AG04449 (cell line): ENCODE results near the gene IL10.

Experiments used
- CTCF ChIA-PET: fragments of 350-600 bp; formaldehyde crosslinking; extraction: SDS; loops from one replicate; lab custom pipeline; 2021; ENCODE audit warnings: antibody characterized with exemption; lab: Yijun Ruan, JAX
- POLR2A ChIA-PET: fragments of 400-600, 350-600 bp; formaldehyde crosslinking; extraction: SDS; loops from one replicate; lab custom pipeline; 2020; ENCODE audit warnings: antibody characterized with exemption, inconsistent platforms; lab: Yijun Ruan, JAX
- DNase-seq: peaks from one replicate; pipeline ENCODE4 v3.0.0-alpha.2; 2010; ENCODE audit warnings: low read depth, low spot score
- H3K4me3 ChIP-seq: 2 replicates; pipeline ENCODE4 v1.5.1; 2011; ENCODE audit warnings: low read depth, mild to moderate bottlenecking, control low read depth, low read length
- TF ChIP-seq, protein P1 (sequence below): IDR thresholded peaks from one replicate; pipeline ENCODE4 v1.5.1; 2011; ENCODE audit warnings: mild to moderate bottlenecking, moderate library complexity, low read length, control low read depth, inconsistent platforms; ENCODE audit not compliant: insufficient read depth; ENCODE audit errors: missing control alignments

IL10 gene

DNA sequence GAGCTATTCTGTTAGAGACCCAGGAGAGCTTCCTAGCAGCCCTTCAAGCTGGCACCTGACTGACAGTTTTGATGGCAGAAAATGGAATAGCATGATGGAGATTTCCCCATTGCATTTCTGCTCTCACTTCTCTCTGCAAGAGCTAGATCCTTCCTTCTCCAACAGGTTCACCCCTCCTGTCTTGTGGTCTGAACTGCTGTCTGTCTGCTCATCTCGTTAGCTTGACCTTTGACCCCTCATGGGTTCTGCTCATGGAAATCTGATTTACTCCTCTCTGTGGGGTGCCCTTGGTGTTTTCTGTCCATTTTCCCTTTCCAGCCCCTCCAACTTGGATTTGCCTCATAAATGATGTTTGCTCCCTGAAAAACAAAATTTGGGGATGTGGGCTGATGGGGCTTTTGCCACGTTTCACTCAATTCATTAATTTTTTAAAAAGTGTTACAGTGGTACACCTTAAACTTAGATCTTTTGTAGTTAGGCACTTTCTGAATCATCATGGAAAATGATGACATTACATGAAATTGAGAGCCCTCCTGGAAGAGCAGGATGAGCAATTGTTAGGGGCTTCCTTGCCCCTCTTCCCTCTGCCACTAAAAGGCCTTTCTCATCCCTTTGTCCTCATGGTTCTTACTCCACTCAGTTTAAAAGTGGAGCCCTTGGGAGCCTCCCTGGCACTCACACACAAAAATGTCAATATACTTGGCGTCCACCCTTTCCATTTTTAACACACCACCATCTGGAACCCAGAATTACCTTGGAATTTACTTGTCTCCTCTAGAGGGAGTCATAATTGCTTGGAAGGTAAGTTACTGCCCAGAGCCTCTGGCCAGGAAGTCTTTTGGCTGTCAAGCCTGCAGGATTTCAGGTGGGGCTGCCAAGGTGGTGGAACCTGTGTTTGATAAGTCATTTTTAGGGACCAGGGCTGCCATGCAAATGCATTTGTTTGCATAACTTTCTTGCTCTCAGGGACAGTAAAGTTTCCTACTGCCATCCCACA, 33.6 kb downstream of the IL10 start:
- DNase-seq = no peak
- ChIA-PET POLR2A (no interaction called here), CTCF (interaction anchor here (0.8 to 21.1 kb wide), 18 partner anchors 6 to 179 kb away, joined by 3 to 490 read pairs (median 6); partner anchors contain the start of gene FCMR)
- no peak overlapping the region for H3K4me3 ChIP-seq
- TF ChIP-seq, protein P1, sequence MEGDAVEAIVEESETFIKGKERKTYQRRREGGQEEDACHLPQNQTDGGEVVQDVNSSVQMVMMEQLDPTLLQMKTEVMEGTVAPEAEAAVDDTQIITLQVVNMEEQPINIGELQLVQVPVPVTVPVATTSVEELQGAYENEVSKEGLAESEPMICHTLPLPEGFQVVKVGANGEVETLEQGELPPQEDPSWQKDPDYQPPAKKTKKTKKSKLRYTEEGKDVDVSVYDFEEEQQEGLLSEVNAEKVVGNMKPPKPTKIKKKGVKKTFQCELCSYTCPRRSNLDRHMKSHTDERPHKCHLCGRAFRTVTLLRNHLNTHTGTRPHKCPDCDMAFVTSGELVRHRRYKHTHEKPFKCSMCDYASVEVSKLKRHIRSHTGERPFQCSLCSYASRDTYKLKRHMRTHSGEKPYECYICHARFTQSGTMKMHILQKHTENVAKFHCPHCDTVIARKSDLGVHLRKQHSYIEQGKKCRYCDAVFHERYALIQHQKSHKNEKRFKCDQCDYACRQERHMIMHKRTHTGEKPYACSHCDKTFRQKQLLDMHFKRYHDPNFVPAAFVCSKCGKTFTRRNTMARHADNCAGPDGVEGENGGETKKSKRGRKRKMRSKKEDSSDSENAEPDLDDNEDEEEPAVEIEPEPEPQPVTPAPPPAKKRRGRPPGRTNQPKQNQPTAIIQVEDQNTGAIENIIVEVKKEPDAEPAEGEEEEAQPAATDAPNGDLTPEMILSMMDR = peak; percentile 20

DNA sequence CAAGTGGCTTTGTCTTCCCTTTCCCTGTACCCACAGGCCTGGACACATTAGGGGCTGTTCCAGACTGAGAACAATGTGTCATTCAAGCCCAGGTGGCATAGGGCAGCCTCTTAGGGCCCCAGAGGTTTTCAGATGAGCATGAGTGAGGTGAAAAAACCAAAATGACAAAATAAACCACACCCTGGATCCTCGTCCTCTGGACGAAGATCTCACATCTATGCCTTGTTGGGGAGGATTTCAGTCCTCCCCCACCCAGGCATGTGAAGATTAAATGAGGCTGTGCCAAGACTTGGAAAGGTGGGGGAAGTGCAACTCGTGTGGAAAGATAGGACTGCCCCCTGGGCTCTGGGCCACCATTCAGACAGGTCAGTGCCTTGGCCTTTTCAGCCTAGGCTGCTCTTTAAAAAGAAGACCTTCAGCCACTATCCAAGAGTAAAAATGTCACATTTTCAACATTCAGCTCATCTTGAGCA, 34.5 kb downstream of the IL10 start:
- H3K4me3 ChIP-seq = no peak overlapping the region
- DNase-seq = no peak
- TF ChIP-seq, protein P1 = no peak
- POLR2A ChIA-PET = interaction anchor here (0.6 kb wide), 1 partner anchor 15 kb away, joined by 3 read pairs; no protein-coding TSS in a partner anchor
- CTCF ChIA-PET = interaction anchor here (0.8 to 21.1 kb wide), 10 partner anchors 10 to 179 kb away, joined by 3 to 490 read pairs (median 4); partner anchors contain the start of gene FCMR

DNA sequence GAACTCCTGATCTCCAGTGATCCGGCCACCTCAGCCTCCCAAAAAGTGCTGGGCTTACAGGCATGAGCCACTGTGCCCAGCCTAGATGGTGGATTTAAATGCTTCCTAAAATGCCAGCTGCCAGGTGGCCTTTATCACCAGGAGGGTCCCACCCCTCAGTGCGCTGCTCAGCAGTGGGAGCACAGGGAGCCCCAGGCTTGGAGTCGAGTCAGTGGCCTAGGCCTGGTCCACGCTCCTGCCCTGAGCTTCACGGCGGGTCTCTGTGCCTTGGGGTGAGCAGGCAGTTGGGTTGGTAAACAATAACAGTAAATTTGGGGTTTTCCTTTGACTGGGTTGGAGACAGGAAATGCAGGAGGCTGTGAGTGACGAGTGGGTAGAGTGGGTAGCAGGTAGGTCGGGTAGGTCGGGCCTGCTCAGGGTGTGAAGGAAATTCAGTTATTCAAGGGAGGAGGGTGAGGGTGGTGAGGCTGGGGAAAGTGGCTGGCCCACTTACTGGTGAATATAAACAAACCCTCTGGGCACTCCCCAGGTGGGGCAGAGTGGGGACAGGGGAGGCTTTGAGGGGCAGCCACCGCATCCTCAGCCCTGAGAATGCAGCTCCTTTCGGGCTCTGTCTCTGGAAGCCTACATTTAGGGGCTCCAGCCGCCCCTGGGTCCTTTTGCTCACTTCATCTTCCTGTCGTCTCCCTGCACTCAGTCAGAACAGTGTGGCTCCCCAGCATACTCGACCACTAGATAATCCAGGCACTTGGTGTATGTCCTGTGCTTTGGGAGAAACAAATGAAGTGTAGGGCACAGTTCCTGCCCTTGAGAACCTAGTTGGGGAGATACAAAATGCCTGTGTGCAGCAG, 35.2 kb downstream of the IL10 start:
- TF ChIP-seq, protein P1 = no peak
- ChIA-PET POLR2A (interaction anchor here (0.6 kb wide), 1 partner anchor 16 kb away, joined by 3 read pairs; no protein-coding TSS in a partner anchor), CTCF (interaction anchor here (0.9 to 21.1 kb wide), 15 partner anchors 8 to 245 kb away, joined by 3 to 490 read pairs (median 16); partner anchors contain the start of genes FCMR and IL10)

DNA sequence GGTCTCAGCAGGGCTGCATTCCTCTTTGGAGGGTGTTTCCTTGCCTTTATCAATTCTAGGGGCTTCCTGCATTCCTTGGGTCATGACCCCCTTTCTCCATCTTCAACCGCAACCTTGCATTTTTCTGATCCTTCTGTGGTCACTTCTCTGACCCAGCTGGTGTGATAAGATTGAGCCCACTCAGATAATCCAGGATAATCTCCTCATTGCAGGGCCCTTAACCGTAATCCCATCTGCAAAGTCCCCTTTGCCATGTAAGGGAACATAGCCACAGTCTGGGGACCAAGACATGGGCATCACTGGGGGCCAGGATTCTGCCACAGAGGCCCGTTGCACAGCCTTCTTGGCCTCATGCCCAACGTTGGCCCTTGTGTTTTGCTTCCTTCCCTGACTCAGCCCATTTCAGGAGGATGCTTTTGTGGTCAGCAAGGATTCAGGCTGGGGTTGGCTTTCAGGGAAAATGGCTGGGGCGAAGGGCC, 36.7 kb downstream of the IL10 start:
- ChIA-PET CTCF (interaction anchor here (0.7 to 21.1 kb wide), 39 partner anchors 7 to 764 kb away, joined by 3 to 490 read pairs (median 6); partner anchors contain the start of genes DYRK3, EIF2D, FCMR and IL10), POLR2A (no interaction called here)
- TF ChIP-seq, protein P1 = no peak
- no peak for DNase-seq
- H3K4me3 ChIP-seq = no peak overlapping the region

More for the DNA sequence above, 35.2 kb downstream of the IL10 start:
- no peak overlapping the region for H3K4me3 ChIP-seq
- no peak for DNase-seq

DNA sequence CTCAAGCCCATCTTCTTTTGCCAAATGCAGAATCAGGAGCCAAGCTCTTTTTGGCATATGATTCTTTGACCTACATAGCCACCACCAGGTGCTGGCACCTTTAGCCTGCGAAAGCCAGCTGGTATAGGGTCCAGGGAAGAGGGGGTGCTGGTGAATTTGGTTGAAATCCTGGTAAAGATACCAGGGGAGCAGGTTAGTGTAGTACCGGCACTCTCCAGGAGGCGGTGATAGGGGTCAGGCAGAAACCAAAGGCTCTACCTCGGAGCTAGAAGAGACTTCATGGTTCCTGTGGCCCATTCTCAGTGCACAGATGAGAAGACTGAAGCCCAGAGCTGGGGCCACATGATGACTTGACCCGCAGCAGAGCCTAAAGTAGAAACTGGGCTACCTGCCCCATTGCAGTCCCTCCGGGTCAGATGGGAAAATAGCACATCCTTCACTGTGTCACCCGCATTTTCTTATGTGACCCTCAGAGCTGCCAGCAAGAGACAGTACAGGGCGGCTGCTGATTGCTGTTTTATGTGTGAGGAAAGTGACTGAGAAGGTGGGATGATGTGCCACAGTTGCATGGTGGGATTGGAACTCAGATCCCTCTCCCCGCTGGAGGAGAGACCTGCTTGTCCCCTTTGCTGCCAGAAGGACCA, 37.7 kb downstream of the IL10 start:
- POLR2A ChIA-PET = no interaction called here
- H3K4me3 ChIP-seq = no peak overlapping the region

More for the DNA sequence above, 37.7 kb downstream of the IL10 start:
- DNase-seq = no peak
- TF ChIP-seq, protein P1 = peak; percentile 70
- CTCF ChIA-PET = interaction anchor here (0.7 to 21.1 kb wide), 55 partner anchors 8 to 765 kb away, joined by 3 to 490 read pairs (median 4); partner anchors contain the start of genes DYRK3, EIF2D, FCMR and IL10
